ENCODE results near the gene GSTM3. TPM values are rescaled to one million over a fixed set of nuclear protein-coding genes. Genes with fewer than 3 reads are reported as not detected.
A peak's percentile ranks its signal among the peaks of the same experiment; 100 is the strongest.

GSTM3 gene
- total RNA-seq, 1 donor from 2014 or later, result 55.2 TPM

- Mint-ChIP-seq H3K36me3 (no peaks in the 10 kb centered on the region), H3K27me3 (ENCODE audit: low read depth) (no peaks in the 10 kb centered on the region), H3K9me3 (no peaks in the 10 kb centered on the region), H3K27ac (no peak overlapping the region), H3K4me3 (no peak overlapping the region), H3K4me1 (peaks cover 34% of the 10 kb centered on the region)
- TF ChIP-seq CTCF (IDR thresholded peaks at IDR 0.05; ENCODE audit: unreplicated experiment), result peak; percentile 41
- DNase-seq (ENCODE audit: low spot score in 2 of 2, unreplicated experiment in 2 of 2), result no peak
Observed at GRCh38 chr1:109773900-109774485, 33.2 kb upstream of the GSTM3 start.

GRCh38 chr1:109773203-109773899 lies 32.5 kb upstream of the GSTM3 start:
- H3K4me3 Mint-ChIP-seq, result no peak overlapping the region
- peak; percentile 65 for TF ChIP-seq CTCF (IDR thresholded peaks at IDR 0.05; ENCODE audit: unreplicated experiment)
- no peaks in the 10 kb centered on the region for H3K9me3 Mint-ChIP-seq
- no peaks in the 10 kb centered on the region for H3K36me3 Mint-ChIP-seq
- no peaks in the 10 kb centered on the region for H3K27me3 Mint-ChIP-seq (ENCODE audit: low read depth)
- DNase-seq (ENCODE audit: low spot score in 2 of 2, unreplicated experiment in 2 of 2), result peak in 1 of 2 experiments; percentile 74
- H3K27ac Mint-ChIP-seq, result peak overlapping the region; percentile 30
- H3K4me1 Mint-ChIP-seq, result peaks cover 34% of the 10 kb centered on the region

- Mint-ChIP-seq H3K4me3 (no peak overlapping the region), H3K27ac (no peak overlapping the region), H3K36me3 (no peaks in the 10 kb centered on the region), H3K9me3 (no peaks in the 10 kb centered on the region), H3K4me1 (peaks cover 30% of the 10 kb centered on the region), H3K27me3 (ENCODE audit: low read depth) (no peaks in the 10 kb centered on the region)
- TF ChIP-seq CTCF (IDR thresholded peaks at IDR 0.05; ENCODE audit: unreplicated experiment), result no peak
- no peak for DNase-seq (ENCODE audit: low spot score in 2 of 2, unreplicated experiment in 2 of 2)
Observed at GRCh38 chr1:109772658-109773202, 31.9 kb upstream of the GSTM3 start.

- Mint-ChIP-seq H3K27me3 (ENCODE audit: low read depth) (no peaks in the 10 kb centered on the region), H3K27ac (peak overlapping the region; percentile 4), H3K9me3 (no peaks in the 10 kb centered on the region), H3K4me3 (no peak overlapping the region), H3K36me3 (no peaks in the 10 kb centered on the region), H3K4me1 (peaks cover 25% of the 10 kb centered on the region)
- DNase-seq (ENCODE audit: low spot score in 2 of 2, unreplicated experiment in 2 of 2), result no peak
- TF ChIP-seq CTCF (IDR thresholded peaks at IDR 0.05; ENCODE audit: unreplicated experiment), result no peak
Observed at GRCh38 chr1:109771712-109772657, 31.1 kb upstream of the GSTM3 start.

- TF ChIP-seq CTCF (IDR thresholded peaks at IDR 0.05; ENCODE audit: unreplicated experiment), result no peak
- no peak for DNase-seq (ENCODE audit: low spot score in 2 of 2, unreplicated experiment in 2 of 2)
- Mint-ChIP-seq H3K9me3 (no peaks in the 10 kb centered on the region), H3K4me1 (peaks cover 19% of the 10 kb centered on the region), H3K4me3 (no peak overlapping the region), H3K36me3 (no peaks in the 10 kb centered on the region), H3K27me3 (ENCODE audit: low read depth) (no peaks in the 10 kb centered on the region), H3K27ac (no peak overlapping the region)
Observed at GRCh38 chr1:109770331-109771095, 29.7 kb upstream of the GSTM3 start.
